Midbrain (tissue), 1 donor: ENCODE measurements around the gene RNPEPL1.

Source experiments
- DNase-seq: peaks from one replicate; lab custom pipeline; 2025; lab: John Stamatoyannopoulos, UW

RNPEPL1 gene

DNA sequence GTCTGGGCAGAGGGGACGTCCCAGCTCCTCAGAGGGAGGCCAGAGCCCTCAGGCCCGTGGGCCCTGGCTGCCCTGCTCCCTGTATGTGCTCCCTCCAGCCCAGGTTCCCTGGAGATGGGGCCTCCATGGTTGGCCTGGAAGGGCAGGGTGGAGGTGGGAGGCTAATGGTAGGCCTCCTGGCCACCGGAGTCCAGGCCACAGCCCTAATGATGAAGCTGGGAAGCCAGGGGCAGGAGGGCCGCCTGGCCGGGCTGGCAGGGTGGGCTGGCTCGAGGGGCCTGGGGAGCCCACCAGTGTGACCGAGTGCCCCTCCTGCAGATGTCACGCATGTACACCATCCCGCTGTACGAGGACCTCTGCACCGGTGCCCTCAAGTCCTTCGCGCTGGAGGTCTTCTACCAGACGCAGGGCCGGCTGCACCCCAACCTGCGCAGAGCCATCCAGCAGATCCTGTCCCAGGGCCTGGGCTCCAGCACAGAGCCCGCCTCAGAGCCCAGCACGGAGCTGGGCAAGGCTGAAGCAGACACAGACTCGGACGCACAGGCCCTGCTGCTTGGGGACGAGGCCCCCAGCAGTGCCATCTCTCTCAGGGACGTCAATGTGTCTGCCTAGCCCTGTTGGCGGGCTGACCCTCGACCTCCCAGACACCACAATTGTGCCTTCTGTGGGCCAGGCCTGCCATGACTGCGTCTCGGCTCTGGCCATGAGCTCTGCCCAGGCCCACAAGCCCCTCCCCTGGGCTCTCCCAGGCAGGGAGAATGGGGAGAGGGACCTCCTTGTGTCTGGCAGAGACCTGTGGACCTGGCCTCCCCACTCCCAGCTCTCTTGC lies 9.2 kb downstream of the RNPEPL1 start:
- no peak for DNase-seq

DNA sequence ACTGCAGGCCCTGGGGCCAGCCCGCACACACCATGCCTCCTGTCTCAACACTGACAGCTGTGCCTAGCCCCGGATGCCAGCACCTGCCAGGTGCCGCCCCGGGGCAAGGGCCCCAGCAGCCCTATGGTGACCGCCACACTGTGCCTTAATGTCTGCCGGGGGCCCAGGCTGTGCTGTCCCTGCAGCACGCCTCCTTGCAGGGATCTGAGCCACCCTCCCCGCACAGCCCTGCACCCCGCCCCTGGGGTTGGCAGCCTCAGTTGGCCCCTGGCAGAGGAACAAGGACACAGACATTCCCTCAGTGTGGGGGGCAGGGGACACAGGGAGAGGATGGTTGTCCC lies 9.8 kb downstream of the RNPEPL1 start:
- no peak for DNase-seq

DNA sequence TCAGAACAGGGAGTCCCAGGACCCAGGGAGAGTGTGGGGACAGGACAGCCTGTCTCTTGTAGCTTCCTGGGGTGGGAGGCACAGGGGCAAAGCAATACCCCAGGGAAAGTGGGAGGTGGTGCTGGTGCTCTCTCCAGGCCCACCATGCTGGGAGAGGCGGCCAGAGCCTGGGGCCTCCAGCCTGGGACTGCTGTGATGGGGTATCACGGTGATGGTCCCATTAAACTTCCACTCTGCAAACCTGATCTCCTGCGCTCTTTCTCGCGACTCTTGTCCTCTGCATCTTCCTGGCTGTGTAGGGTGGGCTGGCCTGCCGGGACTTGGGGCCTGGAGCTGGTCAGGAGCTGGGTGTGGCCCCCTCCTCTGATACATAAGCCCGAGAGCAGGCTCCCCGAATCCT lies 10.2 kb downstream of the RNPEPL1 start:
- DNase-seq: no peak

DNA sequence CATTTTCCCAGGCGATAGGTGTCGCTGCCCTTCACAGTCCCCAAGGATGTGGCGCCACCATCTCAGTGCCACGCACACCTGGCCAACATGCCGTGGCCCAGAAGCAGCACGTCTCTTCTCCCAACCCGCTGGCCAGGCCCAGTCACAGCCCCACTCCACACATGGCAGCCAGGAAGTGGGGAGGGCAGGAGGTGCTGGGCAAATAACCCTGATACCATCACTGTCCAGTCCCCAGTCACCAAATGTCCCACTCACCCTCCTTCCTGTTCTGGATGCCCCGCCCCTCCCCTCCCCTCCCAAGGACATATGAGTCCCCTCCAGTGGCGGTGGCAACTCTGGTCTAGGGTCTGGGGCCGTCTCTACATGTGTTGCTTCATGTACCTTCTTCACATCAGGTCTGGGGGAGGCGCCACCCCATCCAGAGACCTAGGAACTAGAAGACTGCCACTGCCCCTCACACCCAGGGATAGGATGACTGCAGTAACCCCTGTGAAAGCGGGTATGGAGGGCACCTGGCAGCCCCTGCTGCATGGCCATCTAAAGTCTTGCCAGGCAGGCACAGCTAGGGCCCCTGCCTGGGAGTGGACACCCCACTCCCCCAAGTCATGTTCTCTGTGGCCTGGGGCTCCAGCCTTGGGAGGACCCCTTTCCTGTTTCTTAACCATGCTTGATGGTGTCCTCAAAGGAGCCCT lies 10.9 kb downstream of the RNPEPL1 start:
- DNase-seq: no peak

DNA sequence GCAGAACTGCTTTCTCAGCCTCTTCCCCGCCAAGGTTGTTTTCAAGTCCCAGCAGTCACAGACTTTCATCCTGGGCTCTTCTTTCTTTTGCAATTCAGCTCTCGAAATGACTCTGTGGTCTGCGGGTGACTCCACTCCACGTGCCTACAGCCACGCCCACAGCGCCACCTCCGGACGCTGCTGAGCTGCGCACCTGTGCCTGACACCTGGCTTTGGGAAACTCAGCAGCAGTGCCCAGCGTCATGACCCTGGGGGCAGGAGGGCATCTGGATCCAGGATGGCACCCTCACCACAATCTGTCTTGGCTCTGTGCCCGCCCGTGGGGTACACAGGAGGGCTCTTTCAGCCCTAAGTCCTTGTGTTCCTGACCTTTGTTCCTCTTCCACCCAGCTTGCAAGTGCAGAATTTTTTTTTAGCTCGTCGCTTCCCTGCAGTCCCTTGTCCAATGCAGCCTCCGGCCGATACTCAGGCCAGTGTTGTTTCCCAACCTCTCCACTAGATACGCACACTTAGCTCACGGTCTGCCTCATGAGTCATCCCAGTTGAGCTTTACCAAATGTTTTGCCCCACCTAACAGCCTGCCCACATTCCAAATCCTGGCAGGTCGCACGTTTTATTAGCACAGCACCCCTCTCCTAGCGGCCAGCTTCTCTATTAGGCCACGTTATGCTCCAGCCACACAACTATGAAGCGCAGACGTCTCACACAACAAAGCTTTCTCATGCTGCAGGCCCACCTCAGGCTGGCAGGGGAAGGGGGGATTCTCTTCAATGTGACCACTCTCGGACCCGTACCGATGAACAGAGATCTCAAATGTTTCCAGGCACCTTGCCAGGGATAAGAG lies 11.7 kb downstream of the RNPEPL1 start:
- DNase-seq: no peak

DNA sequence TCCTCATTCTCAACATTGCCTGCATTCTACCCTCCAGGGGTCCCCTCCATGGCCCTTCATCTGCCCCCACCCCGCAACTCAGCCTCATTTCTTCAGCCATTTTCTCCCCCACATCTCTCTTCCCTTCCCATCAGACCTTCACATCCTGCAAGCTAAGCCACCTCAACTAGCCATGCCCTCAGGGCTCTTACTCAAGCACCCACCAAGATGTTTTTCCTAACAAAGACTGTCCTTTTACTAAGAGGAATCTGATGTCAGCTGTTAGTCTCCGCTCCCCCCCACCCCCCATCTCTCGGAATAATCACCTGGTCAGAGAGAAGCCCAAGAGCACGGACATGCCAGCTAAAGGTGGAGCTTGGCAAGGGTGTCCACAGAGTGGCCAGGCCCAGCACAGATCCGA lies 13.5 kb downstream of the RNPEPL1 start:
- no peak for DNase-seq

DNA sequence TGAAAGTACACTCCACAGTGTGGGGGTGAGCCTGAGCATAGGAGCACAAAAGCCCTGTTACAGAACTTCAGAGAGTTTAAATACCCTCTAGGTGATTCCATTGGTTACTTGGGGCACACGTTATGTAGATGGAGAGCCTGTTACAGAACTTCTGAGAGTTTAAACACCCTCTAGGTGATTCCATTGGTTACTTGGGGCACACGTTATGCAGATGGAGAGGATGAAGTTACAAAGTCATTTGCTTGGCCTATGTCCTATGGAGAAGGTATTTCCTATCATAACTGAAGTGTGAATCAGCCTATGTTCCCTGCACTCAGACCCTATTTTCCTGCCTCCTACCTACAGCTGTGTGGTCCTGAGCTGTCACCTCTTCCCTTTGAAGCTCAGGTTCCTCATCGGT lies 14.5 kb downstream of the RNPEPL1 start:
- DNase-seq: no peak

DNA sequence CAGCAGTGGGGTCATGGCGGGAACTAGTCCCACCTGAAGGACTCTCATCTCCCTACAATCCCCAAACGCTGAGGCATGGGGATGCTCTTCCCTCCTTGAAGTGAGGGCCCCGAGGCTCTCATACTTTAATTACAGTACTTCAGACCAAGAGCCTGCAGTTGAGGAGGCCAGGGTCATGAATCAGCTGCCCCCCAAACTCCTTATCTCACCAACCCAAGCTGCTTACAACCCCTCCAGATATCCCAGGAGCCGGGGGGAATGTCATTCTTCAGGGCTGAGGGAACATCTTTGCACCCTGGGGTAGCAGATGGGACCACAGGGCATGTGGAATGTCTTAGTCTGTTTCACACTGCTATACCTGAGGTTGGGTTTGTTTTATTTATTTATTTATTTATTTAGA lies 15.5 kb downstream of the RNPEPL1 start:
- DNase-seq: no peak

DNA sequence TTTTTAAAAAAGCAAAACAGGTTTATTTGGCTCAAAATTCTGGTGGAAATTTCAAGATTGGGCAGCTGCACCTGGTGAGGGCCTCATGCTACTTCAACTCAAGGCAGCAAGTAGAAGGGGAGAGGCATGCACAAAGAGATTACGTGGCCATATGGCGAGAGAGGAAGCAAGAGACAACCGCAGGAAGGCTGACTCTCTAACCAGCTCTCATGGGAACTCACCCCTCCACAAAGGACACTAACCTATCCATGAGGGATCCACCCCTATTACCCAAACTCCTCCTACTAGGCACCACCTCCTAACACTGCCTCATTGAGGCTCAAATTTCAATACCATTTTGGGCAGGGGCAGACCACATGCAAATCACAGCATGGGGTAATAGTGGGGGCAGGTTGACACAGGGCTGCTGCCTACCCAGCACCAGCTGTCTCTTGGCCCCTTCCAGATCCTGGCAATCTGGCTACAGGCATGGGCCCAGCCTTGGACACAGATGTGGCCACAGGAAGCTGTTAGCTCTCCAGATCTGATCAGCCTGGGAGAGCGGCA lies 16.3 kb downstream of the RNPEPL1 start:
- no peak for DNase-seq

DNA sequence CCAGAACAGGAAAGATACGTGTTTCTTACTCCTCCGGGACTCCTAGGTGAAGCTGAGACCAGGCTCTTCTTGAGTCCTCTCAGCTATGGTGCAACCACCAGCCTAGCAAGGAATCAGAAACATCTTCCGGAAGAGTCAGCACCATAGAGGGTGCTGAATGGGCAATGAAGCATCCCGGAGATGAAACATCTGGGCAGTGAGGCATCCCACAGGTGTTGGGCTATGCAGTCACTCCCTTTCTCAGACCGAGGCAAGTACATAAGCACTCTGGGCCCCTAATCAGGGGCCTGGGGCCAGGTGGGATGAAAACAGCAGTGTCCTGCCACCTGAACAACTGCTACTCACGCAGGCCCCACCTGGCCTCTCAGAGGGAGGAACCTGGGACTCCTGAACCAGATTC lies 16.8 kb downstream of the RNPEPL1 start:
- DNase-seq: no peak

DNA sequence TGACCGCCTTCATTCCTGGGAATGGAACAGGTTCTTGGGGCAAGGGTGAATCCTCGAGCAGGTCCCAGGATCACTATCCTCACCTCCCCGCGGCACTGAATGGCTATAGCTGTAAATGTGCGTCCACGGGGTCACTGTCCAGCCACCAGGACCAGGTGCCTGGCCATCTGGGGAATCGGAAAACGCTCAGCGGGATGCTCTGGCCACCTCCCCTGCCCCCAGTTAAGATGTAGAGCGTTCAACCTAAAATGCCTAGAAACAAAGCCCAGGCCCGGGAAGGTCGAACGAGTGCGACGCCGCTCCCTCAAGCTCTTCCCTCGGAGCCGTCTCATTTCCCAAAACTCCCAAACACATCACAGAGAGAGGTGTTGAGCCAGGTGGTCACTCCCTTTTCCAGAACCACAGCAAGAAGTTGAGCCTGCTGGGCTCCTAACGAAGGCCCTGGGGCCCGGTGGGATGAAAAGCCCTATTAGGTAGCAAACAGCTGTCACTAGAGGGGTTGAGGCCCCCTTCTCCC lies 17.5 kb downstream of the RNPEPL1 start:
- DNase-seq: no peak

DNA sequence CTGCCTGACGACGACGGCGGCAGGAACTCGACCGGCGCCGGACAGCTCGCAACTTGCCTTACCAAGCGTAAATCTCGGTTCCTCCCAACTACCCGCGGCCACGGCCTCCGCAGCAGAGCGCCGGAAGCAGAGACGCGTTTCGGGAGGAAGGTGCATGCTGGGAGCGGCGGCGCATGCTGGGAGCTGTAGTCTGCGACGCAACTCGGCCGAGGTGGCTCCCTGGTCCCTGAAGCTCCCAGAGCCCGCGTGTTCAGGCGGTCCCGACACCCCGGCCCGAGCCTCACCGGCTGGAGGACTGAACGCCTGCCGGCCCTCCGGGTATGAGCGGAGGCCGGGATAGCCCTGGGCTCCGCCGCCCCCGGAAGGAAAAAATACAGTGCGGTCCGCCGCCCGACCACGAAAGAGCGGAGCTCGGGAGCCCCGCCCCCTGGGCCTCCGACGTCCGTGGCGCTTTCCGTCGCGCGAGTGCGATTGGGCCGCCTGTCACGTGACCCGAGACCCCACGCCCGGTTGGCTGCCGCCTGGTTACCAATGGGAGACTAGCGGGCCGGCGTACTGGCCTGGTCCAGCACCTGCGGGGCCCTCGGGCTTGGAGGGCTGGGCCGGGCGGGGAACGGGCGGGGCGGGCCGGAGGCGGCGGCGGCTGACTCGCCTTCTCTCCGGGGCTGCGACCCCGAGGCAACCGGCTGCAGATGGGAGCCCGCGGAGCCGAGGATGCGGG lies 18.1 kb downstream of the RNPEPL1 start, which contains the start of gene CAPN10:
TSS of gene CAPN10 (plus strand) at position 537 of the 721 bp plus-strand sequence. CDS start at position 715, 178 bp downstream.
- peak; percentile 97 for DNase-seq

DNA sequence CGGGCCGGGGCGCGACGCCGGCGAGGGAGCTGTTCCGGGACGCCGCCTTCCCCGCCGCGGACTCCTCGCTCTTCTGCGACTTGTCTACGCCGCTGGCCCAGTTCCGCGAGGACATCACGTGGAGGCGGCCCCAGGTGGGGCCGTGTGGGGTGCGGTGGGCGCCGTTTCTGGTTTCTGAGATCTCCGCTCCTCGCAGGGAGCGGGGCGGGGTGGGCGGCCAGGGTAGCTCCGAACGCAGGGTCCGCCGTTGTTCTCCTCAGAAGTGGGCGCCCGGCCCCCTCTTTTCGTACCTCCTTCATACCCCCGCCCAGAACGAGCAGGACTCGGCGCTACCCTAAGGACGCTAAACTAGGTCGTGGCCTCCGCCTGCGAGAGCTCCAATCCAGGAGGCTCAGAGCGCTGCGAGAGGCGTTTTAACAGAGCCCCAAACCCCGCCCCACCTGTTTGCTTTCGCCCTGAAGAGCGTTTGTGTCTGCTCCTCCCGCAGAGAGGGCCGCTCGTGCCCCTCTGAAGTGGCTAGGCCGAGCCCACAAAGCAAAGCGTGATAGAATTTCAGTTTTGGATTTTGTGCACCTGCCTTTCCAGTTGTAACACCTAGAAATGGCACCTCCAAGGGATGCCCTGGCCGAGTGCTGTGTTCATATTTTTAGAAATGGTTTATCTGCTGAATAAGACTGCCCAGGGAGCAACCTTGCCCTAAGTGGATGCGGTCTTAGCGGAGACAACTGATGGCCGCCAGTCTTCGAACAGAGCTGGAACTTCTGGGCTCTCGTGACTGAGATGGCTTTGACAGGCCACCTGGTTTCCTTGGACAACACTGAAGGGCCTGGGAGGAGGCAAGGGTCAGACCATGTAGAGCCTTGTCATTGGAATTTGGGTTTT lies 18.9 kb downstream of the RNPEPL1 start:
- peak; percentile 18 for DNase-seq

DNA sequence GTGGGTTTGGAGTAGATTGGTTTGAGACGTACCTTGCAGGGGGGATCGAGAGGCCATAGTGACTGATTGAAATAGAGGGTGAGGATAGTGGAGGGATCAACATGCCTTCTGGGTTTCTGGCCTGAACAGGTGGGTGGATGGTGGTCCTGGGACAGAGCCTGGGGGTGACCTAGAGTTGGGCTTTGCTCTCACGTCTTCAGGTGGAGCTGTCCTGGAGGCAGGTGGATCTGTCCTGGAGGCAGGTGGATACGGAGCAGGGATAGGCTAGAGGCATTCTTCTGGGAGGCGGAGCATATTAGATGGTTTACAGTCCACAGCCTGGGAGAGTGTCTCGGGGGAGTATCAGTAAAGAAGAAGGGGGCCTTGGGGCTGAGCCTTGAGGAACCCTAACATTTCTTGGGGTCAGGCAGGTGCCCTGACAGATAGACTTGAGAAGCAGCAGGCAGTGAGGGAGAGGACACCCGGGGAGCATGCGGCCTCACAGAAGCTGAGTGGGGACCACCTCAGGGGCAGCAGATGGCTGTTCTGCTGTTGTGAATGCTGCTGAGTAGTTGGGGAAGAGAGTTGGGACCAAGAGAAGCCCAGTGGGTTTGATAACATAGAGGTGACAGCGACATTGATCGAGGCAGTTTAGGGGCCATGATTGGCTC lies 19.8 kb downstream of the RNPEPL1 start:
- no peak for DNase-seq

DNA sequence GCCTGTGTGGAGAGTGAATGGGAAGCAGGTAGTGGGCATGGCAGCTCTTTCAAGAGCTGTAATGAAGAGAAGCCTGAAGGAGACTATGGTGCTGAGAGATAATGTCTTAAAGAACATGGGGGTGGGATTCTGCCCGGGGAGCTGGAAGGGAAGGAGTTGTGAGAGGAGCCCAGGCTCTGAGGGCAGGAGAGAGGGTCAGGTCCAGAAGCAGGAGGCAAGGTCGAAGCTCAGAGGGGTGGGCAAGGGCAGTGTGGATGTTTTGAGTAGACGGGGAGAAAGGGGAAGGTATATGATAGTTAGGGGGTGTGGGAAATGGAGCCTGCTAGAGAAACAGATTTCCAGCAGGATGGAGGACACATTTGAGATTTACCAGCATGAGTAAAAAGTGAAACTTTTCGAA lies 20.4 kb downstream of the RNPEPL1 start:
- no peak for DNase-seq

DNA sequence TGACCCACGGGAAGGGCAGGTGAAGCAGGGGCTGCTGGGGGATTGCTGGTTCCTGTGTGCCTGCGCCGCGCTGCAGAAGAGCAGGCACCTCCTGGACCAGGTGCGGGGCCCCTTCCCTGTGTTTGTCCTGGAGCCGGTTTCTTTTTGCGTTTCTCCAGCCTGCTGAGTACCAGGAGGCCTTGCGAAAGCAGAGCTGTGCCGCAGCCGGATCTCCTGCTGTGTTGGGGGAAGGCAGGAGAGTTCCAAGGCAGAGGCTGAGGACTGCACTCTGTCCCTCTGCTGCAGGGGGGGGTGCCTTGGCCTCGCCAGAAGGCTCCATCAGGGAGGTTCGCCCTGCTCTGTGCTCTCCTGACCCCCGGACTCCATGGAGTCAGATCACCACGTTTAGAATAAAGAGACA lies 21.1 kb downstream of the RNPEPL1 start:
- DNase-seq: no peak

DNA sequence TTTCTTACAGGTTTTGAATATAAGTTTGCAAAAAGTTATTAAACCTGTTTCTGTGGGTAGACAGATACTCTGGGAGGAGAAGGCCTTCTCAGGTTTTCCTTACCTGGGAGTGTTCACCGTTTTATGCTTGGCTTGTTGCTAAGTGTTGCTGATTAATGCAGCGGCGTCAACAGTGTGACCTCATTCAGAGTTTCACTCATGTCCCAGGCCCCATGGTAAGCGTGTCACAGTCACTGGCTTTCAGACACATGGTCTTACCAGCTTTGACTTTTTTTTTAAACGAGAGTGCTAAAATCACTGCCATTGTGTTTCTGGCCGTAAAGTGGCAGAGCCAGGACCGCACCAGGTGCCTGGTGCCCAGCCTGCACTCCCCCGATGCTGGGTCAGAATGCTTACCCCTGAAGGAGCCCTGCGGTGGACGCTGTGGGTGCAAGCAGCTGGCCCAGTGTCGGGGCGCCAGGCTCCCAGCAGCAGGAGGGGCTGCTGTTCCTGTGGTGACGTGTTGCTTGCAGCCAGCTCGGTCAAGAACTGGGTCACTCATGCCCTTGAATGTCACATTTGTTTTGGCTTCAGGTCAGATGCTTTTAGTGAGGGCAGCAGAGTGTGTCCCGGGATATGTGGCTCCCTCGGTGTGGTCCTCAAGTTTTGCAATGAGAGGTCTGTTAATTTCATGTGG lies 21.7 kb downstream of the RNPEPL1 start:
- peak; percentile 18 for DNase-seq

DNA sequence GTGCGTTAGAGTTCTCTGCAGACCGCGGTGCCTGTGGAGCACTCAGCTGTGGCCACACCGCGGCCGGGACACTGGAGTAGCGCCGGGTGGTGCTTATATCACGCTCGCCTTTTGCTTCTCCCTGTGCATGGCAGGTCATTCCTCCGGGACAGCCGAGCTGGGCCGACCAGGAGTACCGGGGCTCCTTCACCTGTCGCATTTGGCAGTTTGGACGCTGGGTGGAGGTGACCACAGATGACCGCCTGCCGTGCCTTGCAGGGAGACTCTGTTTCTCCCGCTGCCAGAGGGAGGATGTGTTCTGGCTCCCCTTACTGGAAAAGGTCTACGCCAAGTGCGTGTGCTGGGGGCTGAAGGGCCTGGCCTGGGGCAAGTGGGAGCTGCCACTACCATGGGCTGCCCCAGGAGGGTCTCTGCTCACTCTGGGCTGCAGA lies 22.4 kb downstream of the RNPEPL1 start:
- DNase-seq: no peak

DNA sequence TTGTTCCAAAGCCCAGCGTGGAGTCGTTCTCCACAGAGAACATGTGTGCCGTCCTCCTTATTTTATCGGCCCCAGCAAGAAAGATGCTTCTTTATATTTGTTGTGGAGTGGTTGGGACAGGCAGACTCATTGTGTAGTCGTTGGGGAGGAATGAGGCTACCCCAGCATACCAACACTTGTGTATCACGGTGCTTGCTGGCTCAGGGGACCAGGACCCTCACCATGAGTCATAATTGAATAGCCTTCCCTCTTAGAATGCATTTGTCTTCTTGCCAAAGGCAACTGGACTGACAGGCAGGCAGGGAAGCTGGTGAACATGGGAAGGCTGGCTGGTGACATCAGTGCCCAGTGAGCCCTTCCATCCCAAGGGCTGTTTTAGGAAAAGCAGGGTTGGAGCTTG lies 22.9 kb downstream of the RNPEPL1 start:
- DNase-seq: no peak
